Motor neuron (in vitro differentiated cells): ENCODE measurements around the gene DNM1. TPM values are rescaled to one million over a fixed set of nuclear protein-coding genes. Genes with fewer than 3 reads are reported as not detected.
"Not testable (repeated sequence)": the region's sequence is repeated elsewhere in the genome, so short reads cannot be mapped to it uniquely, and the experiment has no call there.

ENCODE experiments used
- ATAC-seq, 8 experiments: fragments of 200-7000 bp; cut with Tn5 transposase; replicated peaks in 6 of 8; 2 replicates each; pipeline ENCODE4 v1.8.0; 2021; ENCODE audit warnings: mild to moderate bottlenecking in 8 of 8, moderate library complexity in 8 of 8
- H3K27ac ChIP-seq, 2 donors: fragments of 250-450 bp; sonication (Bioruptor Pico); 2 replicates each; pipeline ENCODE4 v1.9.0; 2021; ENCODE audit warnings: antibody characterized with exemption in 2 of 2, mild to moderate bottlenecking in 2 of 2, moderate library complexity in 1 of 2
- H3K4me1 ChIP-seq, 2 donors: fragments of 250-450 bp; sonication (Bioruptor Pico); replicated peaks in 1 of 2; 2 replicates each; pipeline ENCODE4 v1.6.1; 2021; ENCODE audit warnings: antibody characterized with exemption in 2 of 2, mild to moderate bottlenecking in 2 of 2, moderate library complexity in 1 of 2
- H3K4me3 ChIP-seq, 5 donors: fragments of 250-450 bp; sonication (Bioruptor Pico); 2 replicates each; pipeline ENCODE4 v1.9.0; 2021; ENCODE audit warnings: antibody characterized with exemption in 5 of 5, mild to moderate bottlenecking in 5 of 5, moderate library complexity in 4 of 5
- WGBS, 10 experiments: fragments of 450-650 bp; shearing (Covaris generic); methylation state at CpG; one replicate each; pipeline ENCODE4 v1.0.0; 2022; 5-methylcytosine and 5-hydroxymethylcytosine counted together
- in situ Hi-C, 9 experiments: fragments of 400-800 bp; cut with MboI; loops; one replicate each; pipeline ENCODE4 v1.15.0; 2021; ENCODE audit warnings: low sequenced_read_pairs in 9 of 9, low pct_unique_long_range_greater_than_20kb in 2 of 9; ENCODE audit not compliant: unreplicated experiment in 9 of 9
- total RNA-seq, 8 experiments: library from RNA; unstranded; fragments of 300-600 nt; gene quantifications; 2 replicates each; pipeline versions ENCODE4 v1.2.3 to v1.2.4, GENCODE V29; 2022

Gene DNM1
- total RNA-seq, 8 experiments from 2014 or later, result 5.5 to 56.9 (median 31.5) TPM

DNA sequence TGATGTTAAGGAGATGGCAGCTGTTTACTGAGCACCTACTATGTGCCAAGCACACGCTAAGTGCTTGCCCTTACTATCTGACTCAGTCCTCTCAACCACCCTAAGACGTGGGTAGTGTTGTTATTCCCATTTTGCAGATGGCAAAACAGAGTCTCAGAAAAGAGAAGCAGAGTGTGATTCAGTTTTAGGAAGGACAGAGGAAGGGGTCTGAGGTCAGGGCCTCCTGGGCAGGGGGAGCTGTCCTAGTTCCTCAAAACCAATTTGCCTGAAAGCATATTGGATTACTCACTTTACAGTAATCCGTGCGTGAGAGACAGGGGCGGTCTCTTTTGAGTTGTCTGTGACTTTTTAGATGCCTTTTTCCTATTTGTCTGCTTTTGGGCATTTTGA lies 23.2 kb downstream of the DNM1 start:
- H3K4me3 ChIP-seq, result no peak overlapping the region
- no peak for ATAC-seq
- WGBS, 10 experiments, result 79 to 100% (median 97%) methylated on average over 1 to 5 of the region's 5 CpGs; no CpG with 5 or more reads in 6 of the 10 experiments
- H3K4me1 ChIP-seq, result no peaks in the 10 kb centered on the region
- in situ Hi-C loops, result no loop called here
- no peak overlapping the region for H3K27ac ChIP-seq

GRCh38 chr9:128230897-128231296 lies 27.7 kb downstream of the DNM1 start:
- ATAC-seq, H3K4me3 ChIP-seq, H3K27ac ChIP-seq, H3K4me1 ChIP-seq, in situ Hi-C loops: not testable (repeated sequence)
- WGBS, 10 experiments, result 31 to 100% (median 83%) methylated on average over 1 to 5 of the region's 7 CpGs; no CpG with 5 or more reads in 2 of the 10 experiments

DNA sequence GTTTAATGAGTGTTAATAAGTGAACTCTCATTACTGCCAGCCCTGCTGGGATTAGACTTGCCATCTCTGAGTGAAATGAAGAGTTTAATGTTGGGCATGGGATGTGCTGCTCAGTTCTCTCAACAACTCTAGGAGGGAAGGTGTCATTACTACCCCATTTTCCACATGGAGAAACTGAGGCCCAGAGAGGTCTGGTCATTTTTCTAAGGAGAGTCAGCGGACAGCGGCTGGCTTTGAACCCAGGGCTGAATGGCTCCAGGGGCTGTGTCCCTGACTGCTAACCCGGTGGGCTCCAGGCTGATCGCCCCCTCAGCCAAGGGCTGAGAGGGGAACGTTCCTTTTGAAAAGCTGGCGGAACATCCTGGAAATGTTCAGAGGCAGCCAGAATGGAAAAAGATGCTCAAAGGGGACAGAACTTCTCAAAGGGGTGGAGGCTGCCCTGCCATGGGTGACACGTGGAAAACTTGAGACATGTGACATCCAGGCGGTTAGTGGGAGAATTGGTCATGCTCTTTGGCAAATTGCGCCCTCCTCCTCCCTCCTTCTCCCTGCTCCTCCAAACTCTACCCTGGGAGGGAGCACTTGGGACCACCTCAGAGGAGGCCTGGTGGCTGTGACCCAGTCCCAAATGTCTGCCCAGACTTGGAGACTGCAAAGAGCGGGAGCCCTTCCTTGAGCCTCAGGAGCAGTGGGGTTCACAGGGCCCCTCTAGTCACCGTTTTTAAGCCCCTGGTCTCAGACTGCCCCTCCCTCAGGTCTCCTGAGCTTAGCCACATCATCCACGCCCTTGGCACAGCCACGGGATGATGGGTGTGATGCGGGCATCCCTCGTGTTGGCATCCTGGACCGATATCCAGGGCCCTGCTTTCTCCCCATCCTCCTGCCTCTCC lies 28.7 kb downstream of the DNM1 start:
- H3K4me1 ChIP-seq, result no peaks in the 10 kb centered on the region
- in situ Hi-C loops, result no loop called here
- peak in 7 of 8 experiments; percentile 14 to 73 (median 19) for ATAC-seq
- WGBS, 10 experiments, result 20 to 100% (median 83%) methylated on average over 1 to 6 of the region's 16 CpGs; no CpG with 5 or more reads in 5 of the 10 experiments
- no peak overlapping the region for H3K4me3 ChIP-seq
- no peak overlapping the region for H3K27ac ChIP-seq

DNA sequence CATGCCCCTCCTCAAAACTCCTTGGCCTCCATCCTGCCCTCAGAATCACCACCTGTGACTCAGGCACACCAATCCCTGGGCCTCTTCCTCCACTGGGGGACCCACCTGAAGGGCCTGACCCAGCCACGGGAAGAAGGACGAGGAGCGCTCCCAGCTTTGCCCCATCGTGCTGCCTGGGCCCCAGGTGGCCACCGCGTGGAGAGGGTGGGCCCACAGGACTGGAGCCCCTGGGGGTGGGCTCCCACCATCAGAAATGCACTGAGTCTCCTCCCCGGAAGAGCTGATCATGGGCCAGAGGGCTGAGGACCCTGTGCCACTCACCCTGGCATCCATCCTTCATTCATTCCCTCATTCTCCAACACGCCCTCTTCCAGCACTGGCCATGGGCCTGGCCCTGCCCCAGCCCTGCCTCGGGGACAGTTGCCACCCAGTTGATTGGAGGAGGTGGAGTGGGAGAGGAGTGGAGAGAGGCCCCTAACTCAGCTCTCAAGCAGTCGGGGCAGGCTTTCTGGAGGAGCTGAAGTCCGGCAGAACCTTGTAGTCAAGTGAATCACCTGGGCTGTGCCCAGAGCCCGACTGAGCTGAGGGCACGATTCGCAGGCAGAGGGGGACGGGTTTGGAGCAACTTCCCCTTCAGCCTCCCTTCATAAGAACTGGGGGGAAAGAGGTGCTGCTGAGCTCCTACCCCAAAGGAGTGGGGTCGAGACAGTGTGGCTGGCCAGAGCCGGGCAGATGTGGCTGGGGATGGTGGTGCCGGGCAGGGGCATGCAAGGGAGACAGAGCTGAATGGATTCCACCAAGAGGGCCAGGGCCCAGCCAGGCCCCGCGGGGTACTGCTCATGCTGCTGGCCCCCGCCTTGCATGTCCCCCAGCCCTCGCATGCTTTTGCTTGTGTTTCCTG lies 29.6 kb downstream of the DNM1 start:
- H3K27ac ChIP-seq, result no peak overlapping the region
- H3K4me1 ChIP-seq, result no peaks in the 10 kb centered on the region
- ATAC-seq, result peak in 6 of 8 experiments; percentile 8 to 38 (median 29)
- in situ Hi-C loops, result no loop called here
- 53 to 100% (median 92%) methylated on average over 1 to 9 of the region's 22 CpGs; no CpG with 5 or more reads in 4 of the 10 experiments for WGBS, 10 experiments
- no peak overlapping the region for H3K4me3 ChIP-seq

DNA sequence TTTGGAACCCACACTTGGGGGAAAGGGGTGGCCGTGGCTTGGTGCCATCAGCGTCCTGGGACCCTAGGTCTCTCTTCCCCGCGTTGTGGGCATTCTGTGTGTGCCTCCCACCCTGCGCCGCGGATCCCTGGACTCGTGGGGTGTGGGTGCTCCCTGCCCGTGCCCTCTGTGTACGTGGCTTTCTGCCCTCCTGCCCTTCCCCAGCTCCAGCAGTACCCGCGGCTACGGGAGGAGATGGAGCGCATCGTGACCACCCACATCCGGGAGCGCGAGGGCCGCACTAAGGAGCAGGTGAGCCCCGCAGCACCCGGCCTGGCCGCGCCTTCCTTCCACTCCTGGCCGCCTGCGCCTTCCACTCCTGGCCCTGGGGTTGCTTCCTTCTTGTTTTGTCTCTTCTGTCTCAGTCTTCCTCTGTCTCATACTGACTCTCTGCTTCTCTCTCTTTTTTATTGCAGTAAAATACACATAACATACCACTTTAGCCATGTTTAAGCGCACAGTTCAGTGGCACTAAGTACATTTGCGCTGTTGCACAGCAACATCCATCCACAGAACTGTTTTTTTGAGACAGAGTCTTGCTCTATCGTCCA lies 30.7 kb downstream of the DNM1 start:
- H3K4me1 ChIP-seq, result no peaks in the 10 kb centered on the region
- ATAC-seq, result peak in 2 of 8 experiments; percentile 17 to 34
- in situ Hi-C loops, result no loop called here
- WGBS, 10 experiments, result 0 to 100% (median 90%) methylated on average over 1 to 12 of the region's 28 CpGs; no CpG with 5 or more reads in 2 of the 10 experiments
- no peak overlapping the region for H3K4me3 ChIP-seq
- H3K27ac ChIP-seq, result no peak overlapping the region

- WGBS, 10 experiments, result 80% methylated on average over 2 of the region's 4 CpGs; no CpG with 5 or more reads in 9 of the 10 experiments
Observed at GRCh38 chr9:128242124-128242523, 38.9 kb downstream of the DNM1 start.

GRCh38 chr9:128242828-128243214 lies 39.6 kb downstream of the DNM1 start:
- Histone ChIP-seq H3K4me1 (peaks cover 27 to 35% of the 10 kb centered on the region in 2 donors), H3K4me3 (no peak overlapping the region), H3K27ac (no peak overlapping the region)
- WGBS, 10 experiments, result no CpG with 5 or more reads among the region's 7 CpGs
- in situ Hi-C loops, result no loop called here
- peak in 1 of 8 experiments; percentile 3 for ATAC-seq

More at GRCh38 chr9:128242124-128242523, 38.9 kb downstream of the DNM1 start:
- no peak for ATAC-seq
- in situ Hi-C loops, result no loop called here
- Histone ChIP-seq H3K4me1 (peaks cover 27 to 35% of the 10 kb centered on the region in 2 donors), H3K27ac (no peak overlapping the region), H3K4me3 (no peak overlapping the region)

DNA sequence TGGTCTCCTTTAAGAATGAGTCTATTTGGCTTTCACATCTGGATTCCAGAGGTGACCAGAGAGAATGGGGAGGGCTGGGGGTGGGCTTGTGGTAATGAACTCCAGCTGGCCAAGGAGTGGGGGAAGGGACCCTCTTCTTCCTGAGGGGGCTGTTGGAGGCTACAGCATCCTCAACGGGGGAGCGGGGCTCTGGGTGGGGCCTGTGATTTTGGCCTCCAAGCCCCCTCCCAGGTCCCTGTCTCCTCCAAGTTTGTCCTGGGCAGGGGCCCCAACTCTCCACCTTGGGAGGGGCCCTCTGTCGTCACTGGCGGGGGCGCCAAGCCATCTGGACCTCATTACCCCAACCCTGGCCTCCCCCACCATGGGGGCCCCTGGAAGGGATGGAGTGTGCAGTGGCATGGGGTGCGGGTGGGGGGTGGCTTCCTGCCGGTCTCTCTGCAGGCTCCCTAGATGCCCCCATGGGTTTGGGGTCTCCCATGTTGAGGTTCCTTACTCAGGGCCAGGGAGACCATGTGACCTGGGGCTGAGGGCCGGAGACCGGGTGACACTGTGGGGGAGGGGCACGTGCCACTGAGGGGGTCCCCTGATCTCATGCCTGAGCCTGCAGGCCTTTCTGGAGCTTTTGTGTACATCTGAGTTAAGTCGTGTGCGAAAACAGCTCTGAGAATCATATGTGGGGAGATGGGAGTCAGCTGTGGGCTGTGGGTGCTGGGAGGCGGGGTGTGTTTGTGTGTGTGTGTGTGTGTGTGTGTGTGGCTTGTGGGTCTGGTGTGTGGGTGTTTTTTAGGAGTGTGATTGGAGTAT lies 40.2 kb downstream of the DNM1 start:
- WGBS, 10 experiments, result 40% methylated on average over 1 of the region's 13 CpGs; no CpG with 5 or more reads in 9 of the 10 experiments
- ATAC-seq, result peak in 1 of 8 experiments; percentile 2
- peak overlapping the region in 1 of 2 donors; percentile 52 for H3K27ac ChIP-seq
- no peak overlapping the region for H3K4me3 ChIP-seq
- peaks cover 27 to 35% of the 10 kb centered on the region in 2 donors for H3K4me1 ChIP-seq
- in situ Hi-C loops, result no loop called here

DNA sequence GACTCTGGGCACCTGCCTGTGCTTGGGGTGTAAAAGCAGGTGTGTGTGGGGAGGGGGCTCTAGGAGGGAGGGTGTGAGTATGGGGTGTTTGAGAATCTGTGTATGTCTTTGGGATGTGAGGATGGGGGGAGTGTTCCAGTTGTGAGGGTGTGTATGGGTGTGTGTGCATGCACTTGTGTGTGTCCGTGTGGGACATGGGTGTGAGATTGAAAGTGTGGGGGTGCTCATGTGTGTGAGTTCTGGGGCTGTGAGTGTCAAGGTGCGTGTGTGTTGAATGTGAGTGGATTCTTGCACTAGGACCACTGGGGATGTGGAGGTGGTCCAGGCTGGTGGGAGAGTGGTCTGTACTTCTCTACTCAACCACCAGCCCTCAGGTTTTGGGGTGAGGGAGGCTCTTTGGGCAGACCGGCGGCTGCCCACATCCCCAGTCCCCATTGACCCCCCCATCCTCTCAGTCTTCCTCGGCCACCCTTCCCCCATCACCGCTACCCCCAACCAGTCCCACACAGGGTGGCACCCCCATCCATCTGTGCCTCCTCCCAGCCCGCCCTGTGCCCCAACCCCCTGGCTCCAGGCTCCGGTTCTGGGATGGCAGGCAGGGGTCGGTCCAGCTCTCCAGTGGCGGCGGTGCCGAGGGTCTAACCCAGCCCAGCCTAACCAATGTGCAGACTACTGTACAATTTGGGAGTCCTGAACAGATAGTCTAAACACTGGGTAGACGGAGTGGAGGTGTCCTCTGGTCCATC lies 41.1 kb downstream of the DNM1 start:
- H3K4me3 ChIP-seq, result peak overlapping the region in 1 of 5 donors; percentile 13
- ATAC-seq, result peak in 6 of 8 experiments; percentile 9 to 48 (median 30)
- peaks cover 27 to 35% of the 10 kb centered on the region in 2 donors for H3K4me1 ChIP-seq
- WGBS, 10 experiments, result 92% methylated on average over 2 of the region's 13 CpGs; no CpG with 5 or more reads in 9 of the 10 experiments
- H3K27ac ChIP-seq, result peak overlapping the region; percentile 66 to 78
- in situ Hi-C loops, result no loop called here

- in situ Hi-C loops, result no loop called here
- peak; percentile 53 to 91 (median 80) for ATAC-seq
- peak overlapping the region; percentile 66 to 78 for H3K27ac ChIP-seq
Observed at GRCh38 chr9:128244837-128245231, 41.7 kb downstream of the DNM1 start.

GRCh38 chr9:128245421-128246151 lies 42.4 kb downstream of the DNM1 start:
- Histone ChIP-seq H3K4me1 (peaks cover 27 to 35% of the 10 kb centered on the region in 2 donors), H3K4me3 (no peak overlapping the region), H3K27ac (peak overlapping the region; percentile 38 to 78)
- 30% methylated on average over 2 of the region's 13 CpGs; no CpG with 5 or more reads in 9 of the 10 experiments for WGBS, 10 experiments
- in situ Hi-C loops, result no loop called here
- ATAC-seq, result peak; percentile 17 to 44 (median 40)

More at GRCh38 chr9:128244837-128245231, 41.7 kb downstream of the DNM1 start:
- peak overlapping the region in 1 of 5 donors; percentile 13 for H3K4me3 ChIP-seq
- no CpG with 5 or more reads among the region's 18 CpGs for WGBS, 10 experiments
- peaks cover 27 to 35% of the 10 kb centered on the region in 2 donors for H3K4me1 ChIP-seq
